ENCODE measurements around the gene PLCG1. TPM values are rescaled to one million over a fixed set of nuclear protein-coding genes. Genes with fewer than 3 reads are reported as not detected.

PLCG1 gene
- polyA plus RNA-seq, 1 donor from 2014 or later, result 164 TPM

DNA sequence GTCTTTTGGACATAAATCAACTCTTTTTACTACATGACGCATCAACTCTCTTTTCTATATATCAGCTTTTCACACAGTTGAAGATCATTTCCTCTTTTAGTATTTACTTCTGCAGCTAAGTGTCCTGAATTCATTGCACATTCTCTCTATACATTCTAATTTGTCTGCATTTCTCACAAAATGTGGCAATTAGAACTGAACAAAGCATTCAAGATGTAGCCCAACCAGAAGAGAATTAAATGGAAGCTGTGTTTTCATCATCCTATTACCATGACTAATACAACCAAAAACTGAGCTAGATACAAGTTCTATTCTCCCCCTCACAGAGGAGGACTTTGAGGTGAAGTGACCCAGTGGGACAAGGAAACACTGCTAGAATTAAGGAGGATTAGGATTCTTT lies 86.9 kb downstream of the PLCG1 start:
- H3K79me2 ChIP-seq (replicated peaks; ENCODE audit: insufficient read depth, low read length), result no peaks in the 10 kb centered on the region
- TF ChIP-seq POLR2AphosphoS5 (IDR thresholded peaks at IDR 0.05) (no peak), EP300 (conservative IDR thresholded peaks at IDR 0.05; ENCODE audit: poor library complexity, severe bottlenecking) (no peak), RAD21 (conservative IDR thresholded peaks at IDR 0.05) (no peak), EZH2 (IDR thresholded peaks at IDR 0.05; ENCODE audit: borderline replicate concordance, insufficient read depth, low read length, poor library complexity, severe bottlenecking) (no peak), TAF1 (IDR thresholded peaks at IDR 0.05; ENCODE audit: low read depth) (no peak), SMC3 (conservative IDR thresholded peaks at IDR 0.05; ENCODE audit: poor library complexity) (no peak)
- TF ChIP-seq, protein P1, sequence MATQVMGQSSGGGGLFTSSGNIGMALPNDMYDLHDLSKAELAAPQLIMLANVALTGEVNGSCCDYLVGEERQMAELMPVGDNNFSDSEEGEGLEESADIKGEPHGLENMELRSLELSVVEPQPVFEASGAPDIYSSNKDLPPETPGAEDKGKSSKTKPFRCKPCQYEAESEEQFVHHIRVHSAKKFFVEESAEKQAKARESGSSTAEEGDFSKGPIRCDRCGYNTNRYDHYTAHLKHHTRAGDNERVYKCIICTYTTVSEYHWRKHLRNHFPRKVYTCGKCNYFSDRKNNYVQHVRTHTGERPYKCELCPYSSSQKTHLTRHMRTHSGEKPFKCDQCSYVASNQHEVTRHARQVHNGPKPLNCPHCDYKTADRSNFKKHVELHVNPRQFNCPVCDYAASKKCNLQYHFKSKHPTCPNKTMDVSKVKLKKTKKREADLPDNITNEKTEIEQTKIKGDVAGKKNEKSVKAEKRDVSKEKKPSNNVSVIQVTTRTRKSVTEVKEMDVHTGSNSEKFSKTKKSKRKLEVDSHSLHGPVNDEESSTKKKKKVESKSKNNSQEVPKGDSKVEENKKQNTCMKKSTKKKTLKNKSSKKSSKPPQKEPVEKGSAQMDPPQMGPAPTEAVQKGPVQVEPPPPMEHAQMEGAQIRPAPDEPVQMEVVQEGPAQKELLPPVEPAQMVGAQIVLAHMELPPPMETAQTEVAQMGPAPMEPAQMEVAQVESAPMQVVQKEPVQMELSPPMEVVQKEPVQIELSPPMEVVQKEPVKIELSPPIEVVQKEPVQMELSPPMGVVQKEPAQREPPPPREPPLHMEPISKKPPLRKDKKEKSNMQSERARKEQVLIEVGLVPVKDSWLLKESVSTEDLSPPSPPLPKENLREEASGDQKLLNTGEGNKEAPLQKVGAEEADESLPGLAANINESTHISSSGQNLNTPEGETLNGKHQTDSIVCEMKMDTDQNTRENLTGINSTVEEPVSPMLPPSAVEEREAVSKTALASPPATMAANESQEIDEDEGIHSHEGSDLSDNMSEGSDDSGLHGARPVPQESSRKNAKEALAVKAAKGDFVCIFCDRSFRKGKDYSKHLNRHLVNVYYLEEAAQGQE (IDR thresholded peaks at IDR 0.05; ENCODE audit: borderline replicate concordance), result no peak
- TF ChIP-seq, protein P2, sequence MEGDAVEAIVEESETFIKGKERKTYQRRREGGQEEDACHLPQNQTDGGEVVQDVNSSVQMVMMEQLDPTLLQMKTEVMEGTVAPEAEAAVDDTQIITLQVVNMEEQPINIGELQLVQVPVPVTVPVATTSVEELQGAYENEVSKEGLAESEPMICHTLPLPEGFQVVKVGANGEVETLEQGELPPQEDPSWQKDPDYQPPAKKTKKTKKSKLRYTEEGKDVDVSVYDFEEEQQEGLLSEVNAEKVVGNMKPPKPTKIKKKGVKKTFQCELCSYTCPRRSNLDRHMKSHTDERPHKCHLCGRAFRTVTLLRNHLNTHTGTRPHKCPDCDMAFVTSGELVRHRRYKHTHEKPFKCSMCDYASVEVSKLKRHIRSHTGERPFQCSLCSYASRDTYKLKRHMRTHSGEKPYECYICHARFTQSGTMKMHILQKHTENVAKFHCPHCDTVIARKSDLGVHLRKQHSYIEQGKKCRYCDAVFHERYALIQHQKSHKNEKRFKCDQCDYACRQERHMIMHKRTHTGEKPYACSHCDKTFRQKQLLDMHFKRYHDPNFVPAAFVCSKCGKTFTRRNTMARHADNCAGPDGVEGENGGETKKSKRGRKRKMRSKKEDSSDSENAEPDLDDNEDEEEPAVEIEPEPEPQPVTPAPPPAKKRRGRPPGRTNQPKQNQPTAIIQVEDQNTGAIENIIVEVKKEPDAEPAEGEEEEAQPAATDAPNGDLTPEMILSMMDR (IDR thresholded peaks at IDR 0.05; ENCODE audit: poor library complexity, severe bottlenecking), result no peak
- no peaks in the 10 kb centered on the region for H3K9me2 ChIP-seq (ENCODE audit: insufficient read depth, low read length)
- no peak overlapping the region for H3K9ac ChIP-seq (ENCODE audit: low read length)
- H4K20me1 ChIP-seq (ENCODE audit: insufficient read depth), result no peaks in the 10 kb centered on the region
- H3K4me2 ChIP-seq (ENCODE audit: low read length), result no peak overlapping the region
- H3K9me3 ChIP-seq (ENCODE audit: low read length), result no peaks in the 10 kb centered on the region
- no peaks in the 10 kb centered on the region for H3F3A ChIP-seq (ENCODE audit: insufficient read depth, low read length, poor library complexity, severe bottlenecking)
- no peak overlapping the region for H3K4me3 ChIP-seq (ENCODE audit: low read length)
- no peak overlapping the region for H2AFZ ChIP-seq (ENCODE audit: low read depth, low read length)
- no peaks in the 10 kb centered on the region for H3K36me3 ChIP-seq (ENCODE audit: insufficient read depth, low read length)
- no peak overlapping the region for H3K27ac ChIP-seq (ENCODE audit: low read length)
- H3K27me3 ChIP-seq (ENCODE audit: insufficient read depth, low read depth, low read length), result no peaks in the 10 kb centered on the region

DNA sequence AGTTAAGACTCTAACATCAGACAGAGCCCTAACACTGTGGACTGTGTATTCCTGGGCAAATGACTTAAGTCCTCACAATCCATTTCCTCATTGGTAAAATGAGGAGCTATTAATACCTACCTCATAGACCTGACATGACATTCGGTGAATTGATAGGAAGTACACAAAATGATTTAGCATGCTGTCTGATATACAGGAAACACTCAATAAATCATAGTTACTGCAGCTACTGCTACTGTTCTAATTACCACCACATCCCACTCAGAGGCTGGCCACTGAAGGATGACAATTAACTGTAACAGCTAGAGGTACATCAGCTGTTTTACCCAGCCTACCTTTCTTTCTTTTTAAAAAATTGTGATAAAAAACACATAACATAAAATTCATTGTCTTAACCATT lies 87.7 kb downstream of the PLCG1 start:
- Histone ChIP-seq H3K27ac (ENCODE audit: low read length) (no peak overlapping the region), H3K4me3 (ENCODE audit: low read length) (no peak overlapping the region), H3K9me3 (ENCODE audit: low read length) (no peaks in the 10 kb centered on the region), H3K4me2 (ENCODE audit: low read length) (no peak overlapping the region), H3K9me2 (ENCODE audit: insufficient read depth, low read length) (no peaks in the 10 kb centered on the region), H3K27me3 (ENCODE audit: insufficient read depth, low read depth, low read length) (no peaks in the 10 kb centered on the region), H3K9ac (ENCODE audit: low read length) (no peak overlapping the region), H3K79me2 (replicated peaks; ENCODE audit: insufficient read depth, low read length) (no peaks in the 10 kb centered on the region), H4K20me1 (ENCODE audit: insufficient read depth) (no peaks in the 10 kb centered on the region), H2AFZ (ENCODE audit: low read depth, low read length) (no peak overlapping the region), H3F3A (ENCODE audit: insufficient read depth, low read length, poor library complexity, severe bottlenecking) (no peaks in the 10 kb centered on the region), H3K36me3 (ENCODE audit: insufficient read depth, low read length) (no peaks in the 10 kb centered on the region)
- TF ChIP-seq RAD21 (conservative IDR thresholded peaks at IDR 0.05) (no peak), EZH2 (IDR thresholded peaks at IDR 0.05; ENCODE audit: borderline replicate concordance, insufficient read depth, low read length, poor library complexity, severe bottlenecking) (no peak), TAF1 (IDR thresholded peaks at IDR 0.05; ENCODE audit: low read depth) (no peak), EP300 (conservative IDR thresholded peaks at IDR 0.05; ENCODE audit: poor library complexity, severe bottlenecking) (no peak), MXI1 (conservative IDR thresholded peaks at IDR 0.05; ENCODE audit: poor library complexity, severe bottlenecking) (no peak), POLR2AphosphoS5 (IDR thresholded peaks at IDR 0.05) (no peak), SMC3 (conservative IDR thresholded peaks at IDR 0.05; ENCODE audit: poor library complexity) (no peak)
- TF ChIP-seq, protein P1 (IDR thresholded peaks at IDR 0.05; ENCODE audit: borderline replicate concordance), result no peak
- TF ChIP-seq, protein P2 (IDR thresholded peaks at IDR 0.05; ENCODE audit: poor library complexity, severe bottlenecking), result no peak

Measured in neural cell (in vitro differentiated cells).